Ramos (cell line): ENCODE data around the gene GMIP.

Experiments
- in situ Hi-C: fragments of 300-500 bp; cut with MboI; formaldehyde crosslinking; loops from one replicate; pipeline ENCODE4 v1.14.3; 2022; ENCODE audit warnings: low sequenced_read_pairs; ENCODE audit not compliant: unreplicated experiment

GMIP gene

DNA sequence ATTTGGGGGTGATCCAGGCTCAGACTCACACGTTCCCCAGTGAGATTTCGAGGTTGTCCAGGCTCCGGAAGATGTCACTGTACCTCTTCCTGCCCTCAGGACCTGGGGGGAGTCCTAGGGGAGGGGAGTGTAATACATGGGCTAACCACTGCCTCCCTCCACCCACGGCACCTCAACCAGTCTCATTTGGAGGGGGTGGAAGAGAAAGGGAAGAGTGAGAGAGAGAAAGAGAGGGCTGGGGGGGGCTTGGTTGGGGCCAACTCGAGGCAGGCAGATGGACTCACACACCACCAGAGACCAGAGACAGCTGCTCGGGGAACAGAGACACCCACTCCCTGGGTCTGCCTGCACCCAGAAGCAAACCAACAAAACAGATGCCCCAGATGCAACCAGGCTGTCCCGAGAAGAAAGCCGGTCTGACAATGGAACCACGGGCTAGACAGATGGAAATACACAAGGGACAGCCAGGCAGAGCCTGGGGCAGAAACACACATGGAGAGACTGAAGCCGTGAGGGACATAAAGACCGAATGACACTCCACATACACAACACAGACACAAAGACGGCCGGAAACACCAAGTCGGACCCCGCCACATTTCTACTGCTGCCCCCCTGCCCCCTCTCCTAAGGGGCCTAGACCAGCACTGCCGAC lies 825 bp downstream of the GMIP start:
- in situ Hi-C loops, result loop anchor here (5.0 kb wide), 1 partner anchor 105 kb away; the partner anchor contains the start of gene CILP2

- in situ Hi-C loops, result no loop called here
Observed at GRCh38 chr19:19637523-19638251, 5.8 kb downstream of the GMIP start.

- in situ Hi-C loops, result no loop called here
Observed at GRCh38 chr19:19637186-19637522, 6.3 kb downstream of the GMIP start.

DNA sequence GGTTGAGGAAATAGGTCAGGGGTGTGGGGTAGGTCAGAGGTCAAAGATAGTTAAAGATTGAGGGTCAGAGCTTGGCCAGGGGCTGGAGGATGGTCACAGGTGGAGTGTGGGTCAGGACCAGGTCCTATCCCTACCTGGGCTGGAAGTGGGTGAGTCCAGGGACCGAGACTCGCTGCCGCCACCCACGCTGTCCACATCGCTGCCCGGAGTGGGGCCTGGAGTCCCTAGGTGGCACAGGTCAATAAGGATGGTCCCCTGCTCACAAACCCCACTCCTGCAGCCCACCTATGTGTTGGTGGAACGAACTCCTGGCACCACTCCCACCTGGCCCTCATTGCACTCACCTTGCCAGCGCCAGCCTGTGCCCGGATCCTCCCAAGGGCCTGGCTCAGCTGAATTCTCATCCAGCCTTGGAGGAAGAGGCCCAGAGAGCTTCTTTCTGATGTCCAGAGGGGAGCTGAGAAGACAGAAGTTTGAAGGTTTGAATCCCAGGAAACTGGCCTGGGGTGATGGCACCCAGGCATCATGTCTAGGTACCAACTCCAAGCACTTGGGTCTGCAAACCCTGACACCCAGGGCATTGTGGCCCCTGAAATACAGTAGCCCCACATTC lies 6.8 kb downstream of the GMIP start:
- in situ Hi-C loops, result no loop called here

GRCh38 chr19:19635313-19635702 lies 8.1 kb downstream of the GMIP start:
- in situ Hi-C loops, result no loop called here

GRCh38 chr19:19634516-19635312 lies 8.7 kb downstream of the GMIP start:
- in situ Hi-C loops, result no loop called here

DNA sequence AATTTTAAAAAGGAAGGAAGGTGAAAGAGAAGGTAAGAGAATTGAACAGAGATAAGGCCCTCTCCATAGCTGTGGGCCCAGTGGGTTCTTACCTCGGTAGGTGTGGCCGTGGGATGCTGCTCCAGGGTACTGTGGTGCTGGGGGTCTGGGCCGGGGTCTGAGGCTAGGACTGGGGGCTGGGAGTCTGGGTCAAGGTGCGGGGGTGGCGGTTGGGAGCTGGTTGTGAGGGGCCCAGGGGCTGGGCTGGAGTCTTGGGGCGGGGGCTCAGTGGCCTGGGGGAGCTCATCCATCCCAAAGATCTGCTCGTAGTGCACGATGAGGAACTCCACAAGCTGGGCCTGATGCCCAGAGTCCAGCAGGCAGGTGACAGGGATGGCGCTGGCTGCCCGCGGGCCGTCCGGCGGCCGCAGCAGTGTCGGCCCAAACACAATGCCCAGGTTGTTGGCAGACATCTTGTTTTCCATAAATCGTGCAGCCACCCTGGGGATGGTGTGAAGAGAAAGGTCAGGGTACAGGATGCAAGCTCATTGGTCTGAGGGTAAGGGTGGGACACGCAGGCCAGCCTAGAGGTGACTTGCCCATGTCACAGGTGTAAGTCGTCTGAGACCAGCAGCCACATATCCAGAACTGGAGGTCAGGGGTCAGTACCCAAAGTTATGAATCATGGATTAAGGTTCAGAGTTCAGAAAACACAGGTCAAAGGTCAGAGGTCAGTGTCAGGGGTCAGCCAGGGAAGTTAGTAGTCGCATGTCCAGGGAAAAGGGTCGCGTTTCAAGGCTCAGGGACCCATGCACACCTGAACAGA lies 9.5 kb downstream of the GMIP start:
- in situ Hi-C loops, result no loop called here

GRCh38 chr19:19632661-19633060 lies 10.8 kb downstream of the GMIP start:
- in situ Hi-C loops, result no loop called here

DNA sequence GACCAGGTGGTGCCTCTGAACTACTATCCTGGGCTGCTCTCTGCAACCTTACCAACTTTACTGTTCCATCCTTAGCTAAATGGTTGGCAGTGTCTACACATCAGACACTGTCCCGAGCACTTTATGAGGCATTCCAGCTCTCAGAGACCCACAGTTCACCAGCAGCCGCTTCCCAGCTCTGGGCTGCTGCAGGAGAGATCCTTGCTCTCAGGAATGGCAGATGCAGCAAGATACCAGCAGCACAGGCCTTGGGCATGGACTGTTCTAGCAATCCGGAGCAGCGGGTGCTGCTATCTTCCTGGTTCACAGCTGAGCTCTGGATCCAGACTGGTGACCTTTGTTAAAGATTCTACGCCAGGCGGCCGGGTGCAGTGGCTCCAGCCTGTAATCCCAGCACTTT lies 12.1 kb downstream of the GMIP start:
- in situ Hi-C loops, result no loop called here

DNA sequence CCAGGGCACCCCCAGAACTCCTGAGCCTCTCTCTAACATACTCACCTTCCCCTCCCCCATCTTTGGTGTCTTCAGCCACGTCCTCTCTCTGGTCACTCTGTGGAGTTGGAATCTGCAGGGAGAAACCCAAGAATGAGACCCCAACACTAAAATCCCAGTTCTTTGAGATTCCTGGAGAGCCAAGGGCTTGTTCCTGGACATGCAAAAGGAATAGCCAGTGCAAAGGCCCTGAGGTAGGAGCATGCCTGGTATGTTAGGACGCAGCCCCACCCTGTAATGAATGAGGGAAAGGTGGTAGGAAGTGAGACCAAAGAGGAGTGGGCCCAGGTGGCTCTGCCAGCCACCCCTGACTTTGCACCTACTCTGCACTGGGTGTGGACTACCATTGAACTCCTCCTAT lies 13.0 kb downstream of the GMIP start:
- in situ Hi-C loops, result no loop called here

GRCh38 chr19:19630062-19630414 lies 13.4 kb downstream of the GMIP start:
- in situ Hi-C loops, result no loop called here

DNA sequence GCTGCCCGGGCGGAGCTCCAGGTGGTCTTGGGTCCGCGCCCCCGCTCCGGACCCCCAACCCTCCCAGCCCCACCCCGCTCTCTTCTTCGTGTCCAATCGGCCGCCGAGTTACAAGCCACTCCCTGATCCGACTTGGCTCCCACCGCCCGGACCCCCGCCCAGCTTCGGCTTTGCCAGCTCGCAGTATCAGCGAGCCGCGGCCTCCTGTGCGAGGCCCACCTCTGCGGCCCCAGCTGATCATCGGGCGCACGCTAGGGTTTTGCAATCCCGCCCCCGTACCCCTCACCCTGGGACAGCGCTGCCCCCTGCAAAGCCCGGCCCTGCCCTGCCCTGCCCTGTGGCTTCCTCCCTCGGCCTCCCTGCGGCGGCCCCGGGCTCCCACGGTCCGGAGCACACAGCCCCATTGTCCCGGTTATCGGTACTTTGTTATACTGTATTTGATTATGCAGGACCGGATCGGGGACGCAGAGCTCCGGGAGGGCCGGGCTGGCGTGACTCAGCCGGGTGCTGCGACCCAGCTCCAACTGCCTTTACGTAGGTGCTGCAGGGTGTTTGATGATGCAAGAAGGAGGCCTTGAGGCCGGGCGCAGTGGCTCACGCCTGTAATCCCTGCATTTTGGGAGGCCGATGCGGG lies 14.8 kb downstream of the GMIP start:
- in situ Hi-C loops, result no loop called here

GRCh38 chr19:19627621-19628500 lies 15.6 kb downstream of the GMIP start, which contains the start of gene LPAR2:
Gene LPAR2 (minus strand): TSS chr19:19628220. CDS start chr19:19627275, 945 bp downstream.
- in situ Hi-C loops, result no loop called here

GRCh38 chr19:19626516-19627472 lies 16.7 kb downstream of the GMIP start:
- in situ Hi-C loops, result no loop called here

- in situ Hi-C loops, result no loop called here
Observed at GRCh38 chr19:19624032-19624570, 19.4 kb downstream of the GMIP start.

DNA sequence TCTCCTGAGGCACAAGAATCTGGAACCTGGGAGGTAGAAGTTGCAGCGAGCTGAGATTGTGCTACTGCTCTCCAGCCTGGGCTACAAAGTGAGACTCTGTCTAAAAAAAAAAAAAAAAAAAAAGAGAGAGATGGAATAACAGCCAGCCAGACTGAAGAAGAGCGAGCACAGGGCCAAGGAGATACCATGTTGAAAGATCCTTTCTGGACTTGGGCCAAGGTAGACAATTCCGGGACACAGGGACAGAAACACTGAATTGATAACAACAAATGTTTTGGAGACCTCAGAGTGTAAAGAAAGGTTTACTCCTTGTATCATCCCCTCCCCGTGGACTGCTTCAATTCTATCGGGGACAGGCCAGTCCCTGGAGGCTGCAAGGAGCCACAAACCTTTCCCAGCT lies 20.1 kb downstream of the GMIP start:
- in situ Hi-C loops, result no loop called here

DNA sequence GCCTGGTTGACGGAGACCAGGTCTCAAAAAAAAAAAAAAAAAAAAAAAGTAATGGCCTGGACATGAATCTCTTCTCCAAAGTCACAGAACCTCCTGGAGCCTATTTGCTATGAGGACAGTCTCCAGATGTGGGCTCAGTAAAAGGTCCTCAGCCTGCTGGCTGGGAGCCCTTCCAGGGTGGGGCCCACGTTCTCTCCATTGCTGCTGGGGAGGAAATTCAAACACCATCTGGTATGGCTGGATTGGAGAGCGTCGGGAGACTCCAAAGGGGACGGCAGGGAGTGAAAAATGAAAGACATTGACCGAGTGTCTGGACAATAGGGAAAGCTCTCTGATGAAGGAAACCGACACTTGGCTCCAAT lies 23.6 kb downstream of the GMIP start:
- in situ Hi-C loops, result no loop called here
